GM12878 (cell line): Measurements from ENCODE around the gene PATL2. TPM values are rescaled to one million over a fixed set of nuclear protein-coding genes. Genes with fewer than 3 reads are reported as not detected.

Experiments
- ATAC-seq: fragments of 200-7000 bp; cut with Tn5 transposase; 3 replicates; pipeline ENCODE4 v1.9.1; 2020; ENCODE audit warnings: mild to moderate bottlenecking, moderate library complexity
- BruUV-seq: library from RNA; stranded (reverse); fragments of 400-500 nt; replicated peaks from 2 replicates; lab custom pipeline; 2021; lab: Mats Ljungman, UMichigan
- CTCF ChIA-PET: fragments of 300-600 bp; sonication (Branson Sonifier 250); formaldehyde crosslinking; extraction: SDS; loops from one replicate; lab custom pipeline; 2021; ENCODE audit warnings: inconsistent platforms; lab: Yijun Ruan, JAX
- POLR2A ChIA-PET: fragments of 350-600 bp; formaldehyde crosslinking; extraction: SDS; loops from one replicate; lab custom pipeline; 2021; ENCODE audit warnings: inconsistent platforms; lab: Charles Lee
- RAD21 ChIA-PET: fragments of 300-600 bp; sonication (Branson Sonifier 250); formaldehyde crosslinking; loops from one replicate; lab custom pipeline; 2023; ENCODE audit warnings: antibody characterized with exemption; ENCODE audit not compliant: unreplicated experiment; lab: Charles Lee
- SMC1A ChIA-PET: fragments of 300-600 bp; sonication (Branson Sonifier 250); formaldehyde crosslinking; loops from one replicate; lab custom pipeline; 2023; ENCODE audit not compliant: unreplicated experiment, uncharacterized antibody; lab: Charles Lee
- DNase-seq: peaks from one replicate; pipeline ENCODE4 v3.0.0-alpha.2; 2011; ENCODE audit warnings: low read depth, low spot score
- FAIRE-seq: peaks from 3 replicates; lab custom pipeline; 2011; peaks lifted over from hg19 to GRCh38; lab: Jason Lieb, UNC
- H2AFZ ChIP-seq: 2 replicates; pipeline ENCODE4 v1.6.0; 2011; ENCODE audit warnings: low read depth, low read length, control low read depth; ENCODE audit not compliant: control insufficient read depth
- H3K27ac ChIP-seq: 2 replicates; pipeline ENCODE4 v1.5.1; 2011; ENCODE audit warnings: control low read depth; ENCODE audit not compliant: control insufficient read depth, insufficient read depth
- H3K27me3 ChIP-seq, 2 experiments: replicated peaks in 1 of 2; 2 replicates each; pipeline versions ENCODE4 v1.6.0 to v1.6.1; 2011; ENCODE audit warnings: low read length in 1 of 2; ENCODE audit not compliant: control insufficient read depth in 2 of 2, insufficient read depth in 2 of 2
- H3K36me3 ChIP-seq, 2 experiments: 2 replicates each; pipeline ENCODE4 v1.5.1; 2011; ENCODE audit warnings: low read length in 1 of 2; ENCODE audit not compliant: control insufficient read depth in 2 of 2, insufficient read depth in 2 of 2
- H3K4me1 ChIP-seq: 2 replicates; pipeline ENCODE4 v1.6.1; 2011; ENCODE audit warnings: mild to moderate bottlenecking, low read length, moderate library complexity, mixed read lengths; ENCODE audit not compliant: control insufficient read depth, insufficient read depth
- H3K4me2 ChIP-seq: 2 replicates; pipeline ENCODE4 v1.6.0; 2011; ENCODE audit warnings: control low read depth; ENCODE audit not compliant: control insufficient read depth, insufficient read depth
- H3K4me3 ChIP-seq: fragments of 200-600 bp; sonication (generic); 2 replicates; pipeline ENCODE4 v1.5.1; 2016
- H3K79me2 ChIP-seq: 2 replicates; pipeline ENCODE4 v1.6.0; 2011; ENCODE audit warnings: low read length; ENCODE audit not compliant: control insufficient read depth, insufficient read depth
- H3K9ac ChIP-seq: 2 replicates; pipeline ENCODE4 v1.8.0; 2011; ENCODE audit warnings: low read length, control low read depth, mixed read lengths; ENCODE audit not compliant: control insufficient read depth, insufficient read depth
- H3K9me3 ChIP-seq: replicated peaks from 3 replicates; pipeline ENCODE4 v1.5.1; 2011; ENCODE audit warnings: mild to moderate bottlenecking, low read length; ENCODE audit not compliant: control insufficient read depth, insufficient read depth
- H4K20me1 ChIP-seq: 2 replicates; pipeline ENCODE4 v1.6.0; 2011; ENCODE audit not compliant: control insufficient read depth, insufficient read depth
- BMI1 ChIP-seq: fragments of 450-650 bp; IDR thresholded peaks from 2 replicates; pipeline ENCODE4 v1.6.1; 2016; ENCODE audit warnings: mild to moderate bottlenecking, moderate library complexity, borderline replicate concordance
- BRCA1 ChIP-seq: IDR thresholded peaks from 2 replicates; pipeline ENCODE4 v1.6.1; 2011; ENCODE audit warnings: low read depth, low read length, improper control_type of control experiment
- IRF4 ChIP-seq: IDR thresholded peaks from 2 replicates; pipeline ENCODE4 v1.6.1; 2011; ENCODE audit warnings: low read depth, low read length
- NFIC ChIP-seq: IDR thresholded peaks from 2 replicates; pipeline ENCODE4 v1.6.1; 2012; ENCODE audit warnings: low read depth, mild to moderate bottlenecking, inconsistent platforms, low read length, moderate library complexity
- RB1 ChIP-seq: fragments of 450-650 bp; formaldehyde crosslinking; IDR thresholded peaks from 2 replicates; pipeline ENCODE4 v1.6.1; 2017; ENCODE audit warnings: mild to moderate bottlenecking, borderline replicate concordance
- SMARCA5 ChIP-seq: fragments of 450-650 bp; IDR thresholded peaks from 2 replicates; pipeline ENCODE4 v1.6.1; 2017; ENCODE audit warnings: mild to moderate bottlenecking
- YY1 ChIP-seq: IDR thresholded peaks from 2 replicates; pipeline ENCODE4 v1.6.1; 2011; ENCODE audit warnings: low read depth, mild to moderate bottlenecking, low read length
- ZBED1 ChIP-seq: IDR thresholded peaks from 2 replicates; pipeline ENCODE4 v1.6.1; 2016; ENCODE audit warnings: borderline replicate concordance
- ZNF207 ChIP-seq: fragments of 450-650 bp; IDR thresholded peaks from 2 replicates; pipeline ENCODE4 v1.6.1; 2014; ENCODE audit warnings: antibody characterized with exemption, mild to moderate bottlenecking, borderline replicate concordance
- ZNF217 ChIP-seq: fragments of 450-650 bp; IDR thresholded peaks from 2 replicates; pipeline ENCODE4 v1.6.1; 2017; ENCODE audit warnings: antibody characterized with exemption, mild to moderate bottlenecking
- WGBS: methylation state at CpG from one replicate; pipeline ENCODE4 v1.1.6; 2016; ENCODE audit warnings: low lambda C conversion rate; ENCODE audit not compliant: insufficient replicate concordance, insufficient coverage; ENCODE audit errors: missing lambda C conversion rate; 5-methylcytosine and 5-hydroxymethylcytosine counted together
- in situ Hi-C: fragments of 300-500 bp; cut with MboI; formaldehyde crosslinking; loops from 9 replicates; pipeline ENCODE4 v1.14.3; 2018; ENCODE audit warnings: mixed read lengths
- intact Hi-C: fragments of 100-400 bp; cut with micrococcal nuclease; formaldehyde crosslinking; loops from one replicate; pipeline ENCODE4 v1.14.2; 2022; ENCODE audit not compliant: unreplicated experiment
- polyA plus RNA-seq, 11 experiments: library from polyadenylated mRNA; depleted of rRNA in 4 of 11; unstranded in 6 of 11; stranded (reverse) in 5 of 11; fragments of >200 nt; fragmentation: Nextera tagmentation in 4 of 11; fragmentation: Illumina TruSeq in 1 of 11; extraction: Ambion mirVana in 4 of 11; extraction: Trizol in 1 of 11; gene quantifications; 1 replicate in 1 of 11; 2 replicates in 10 of 11; pipeline versions ENCODE4 v1.2.1 to v1.2.3, GENCODE V29; 2011 to 2016; ENCODE audit warnings: inconsistent platforms in 2 of 11, missing spikeins in 2 of 11, low read depth in 1 of 11
- total RNA-seq, 4 experiments: library from RNA; depleted of rRNA in 3 of 4; stranded (reverse); fragments of >200 nt in 3 of 4; fragmentation: Illumina TruSeq in 1 of 4; extraction: Trizol in 1 of 4; gene quantifications; 2 replicates each; pipeline versions ENCODE4 v1.2.1 to v1.2.3, GENCODE V29; 2013 to 2021
- TF ChIP-seq, protein P1 (sequence below): fragments of 450-650 bp; IDR thresholded peaks from 2 replicates; pipeline ENCODE4 v1.6.1; 2017; ENCODE audit warnings: mild to moderate bottlenecking, low read depth, inconsistent platforms; ENCODE audit not compliant: poor library complexity, severe bottlenecking
- TF ChIP-seq, protein P2 (sequence below): IDR thresholded peaks from 2 replicates; pipeline ENCODE4 v1.6.1; 2012; ENCODE audit warnings: low read depth, low read length, improper control_type of control experiment

The PATL2 gene
- total and polyA plus RNA-seq, 10 of the 15 experiments (the other 5 are each of a cell fraction or from before 2014, with no cell fraction given), result 4.2 to 16.2 (median 12.1) TPM

DNA sequence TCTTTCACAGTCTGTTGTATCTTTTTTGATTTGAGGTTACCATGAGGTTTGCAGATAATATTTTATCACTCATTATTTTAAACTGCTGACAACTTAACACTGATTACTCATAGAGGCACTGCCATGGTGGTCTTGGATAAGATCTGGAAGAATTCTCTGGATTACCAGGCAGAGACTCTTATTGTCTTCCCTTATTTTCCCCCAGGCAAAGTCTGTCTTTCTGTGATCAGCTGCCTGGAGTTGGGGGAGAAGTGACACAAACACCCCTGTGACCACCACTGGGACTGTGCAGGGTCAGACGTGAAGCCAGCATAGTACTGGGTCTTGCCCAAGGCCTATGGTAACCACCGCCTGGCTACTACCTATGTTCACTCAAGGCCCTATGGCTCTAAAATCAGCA is 4.7 kb downstream of the PATL2 start:
- no peak overlapping the region for H3K4me3 ChIP-seq
- H3K4me2 ChIP-seq, result no peak overlapping the region
- intact Hi-C loops, result no loop called here
- no peak for FAIRE-seq
- in situ Hi-C loops, result no loop called here
- H3K27ac ChIP-seq, result no peak overlapping the region
- no peaks in the 10 kb centered on the region for H3K4me1 ChIP-seq
- H3K9me3 ChIP-seq, result peaks cover 5% of the 10 kb centered on the region; the same call in 1 of the 3 replicates
- CTCF ChIA-PET, result interaction anchor here (1.1 to 14.3 kb wide), 5 partner anchors 15 to 42 kb away, joined by 3 to 278 read pairs (median 4); partner anchors contain the start of genes SPG11 and TRIM69
- BruUV-seq, result no TSS peak
- no peaks in the 10 kb centered on the region for H3K27me3 ChIP-seq
- peaks cover 27% of the 10 kb centered on the region for H3K79me2 ChIP-seq
- SMC1A ChIA-PET, result interaction anchor here (1.2 to 19.0 kb wide), 4 partner anchors 23 to 41 kb away, joined by 3 to 637 read pairs (median 63); partner anchors contain the start of genes SPG11 and TRIM69
- H3K9ac ChIP-seq, result no peak overlapping the region
- no peak overlapping the region for H2AFZ ChIP-seq
- TF ChIP-seq YY1, result no peak
- no peak for TF ChIP-seq ZNF217
- no peaks in the 10 kb centered on the region for H4K20me1 ChIP-seq
- POLR2A ChIA-PET, result interaction anchor here (2.0 to 24.8 kb wide), 2 partner anchors 9 to 26 kb away, joined by 6 to 718 read pairs; partner anchors contain the start of gene TRIM69
- RAD21 ChIA-PET, result interaction anchor here (1.0 to 18.4 kb wide), 3 partner anchors 23 to 40 kb away, joined by 3 to 653 read pairs (median 231); partner anchors contain the start of genes SPG11 and TRIM69
- H3K36me3 ChIP-seq, result peaks cover 0 to 2% of the 10 kb centered on the region in 2 experiments; a peak in 1 of 4 replicates
- DNase-seq, result no peak
- ATAC-seq, result no peak
- 96% methylated on average over 2 of the region's 2 CpGs for WGBS

DNA sequence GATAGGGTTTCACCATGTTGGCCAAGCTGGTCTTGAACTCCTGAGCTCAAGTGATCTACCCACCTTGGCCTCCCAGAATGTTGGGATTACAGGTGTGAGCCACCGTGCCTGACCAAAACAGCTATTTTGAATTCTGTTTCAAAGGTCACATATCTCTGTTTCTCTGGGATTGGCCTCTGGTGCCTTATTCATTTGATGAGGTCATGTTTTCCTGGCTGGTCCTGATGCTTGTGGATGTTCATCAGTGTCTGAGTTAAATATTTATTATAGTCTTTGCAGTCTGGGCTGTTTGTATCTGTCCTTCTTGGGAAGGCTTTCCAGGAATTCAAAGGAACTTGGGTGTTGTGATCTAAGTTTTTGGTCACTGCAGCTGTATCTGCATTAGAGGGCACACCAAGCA is 5.1 kb downstream of the PATL2 start:
- in situ Hi-C loops, result no loop called here
- TF ChIP-seq ZBED1 (no peak), IRF4 (no peak), ZNF207 (no peak), BRCA1 (no peak), SMARCA5 (no peak), BMI1 (no peak), RB1 (no peak), NFIC (no peak)
- TF ChIP-seq, protein P1, sequence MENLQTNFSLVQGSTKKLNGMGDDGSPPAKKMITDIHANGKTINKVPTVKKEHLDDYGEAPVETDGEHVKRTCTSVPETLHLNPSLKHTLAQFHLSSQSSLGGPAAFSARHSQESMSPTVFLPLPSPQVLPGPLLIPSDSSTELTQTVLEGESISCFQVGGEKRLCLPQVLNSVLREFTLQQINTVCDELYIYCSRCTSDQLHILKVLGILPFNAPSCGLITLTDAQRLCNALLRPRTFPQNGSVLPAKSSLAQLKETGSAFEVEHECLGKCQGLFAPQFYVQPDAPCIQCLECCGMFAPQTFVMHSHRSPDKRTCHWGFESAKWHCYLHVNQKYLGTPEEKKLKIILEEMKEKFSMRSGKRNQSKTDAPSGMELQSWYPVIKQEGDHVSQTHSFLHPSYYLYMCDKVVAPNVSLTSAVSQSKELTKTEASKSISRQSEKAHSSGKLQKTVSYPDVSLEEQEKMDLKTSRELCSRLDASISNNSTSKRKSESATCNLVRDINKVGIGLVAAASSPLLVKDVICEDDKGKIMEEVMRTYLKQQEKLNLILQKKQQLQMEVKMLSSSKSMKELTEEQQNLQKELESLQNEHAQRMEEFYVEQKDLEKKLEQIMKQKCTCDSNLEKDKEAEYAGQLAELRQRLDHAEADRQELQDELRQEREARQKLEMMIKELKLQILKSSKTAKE, result no peak
- TF ChIP-seq, protein P2, sequence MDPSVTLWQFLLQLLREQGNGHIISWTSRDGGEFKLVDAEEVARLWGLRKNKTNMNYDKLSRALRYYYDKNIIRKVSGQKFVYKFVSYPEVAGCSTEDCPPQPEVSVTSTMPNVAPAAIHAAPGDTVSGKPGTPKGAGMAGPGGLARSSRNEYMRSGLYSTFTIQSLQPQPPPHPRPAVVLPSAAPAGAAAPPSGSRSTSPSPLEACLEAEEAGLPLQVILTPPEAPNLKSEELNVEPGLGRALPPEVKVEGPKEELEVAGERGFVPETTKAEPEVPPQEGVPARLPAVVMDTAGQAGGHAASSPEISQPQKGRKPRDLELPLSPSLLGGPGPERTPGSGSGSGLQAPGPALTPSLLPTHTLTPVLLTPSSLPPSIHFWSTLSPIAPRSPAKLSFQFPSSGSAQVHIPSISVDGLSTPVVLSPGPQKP, result no peak

More for the DNA sequence above, 5.1 kb downstream of the PATL2 start:
- BruUV-seq, result no TSS peak
- CTCF ChIA-PET, result interaction anchor here (0.7 to 14.3 kb wide), 8 partner anchors 10 to 458 kb away, joined by 3 to 278 read pairs (median 4); partner anchors contain the start of genes SORD, SPG11 and TRIM69
- no peaks in the 10 kb centered on the region for H4K20me1 ChIP-seq
- no peak for DNase-seq
- peaks cover 24% of the 10 kb centered on the region for H3K79me2 ChIP-seq
- WGBS, result 100% methylated on average over 1 of the region's 1 CpG
- no peak for FAIRE-seq
- RAD21 ChIA-PET, result interaction anchor here (14.2 to 18.4 kb wide), 2 partner anchors 23 to 39 kb away, joined by 231 to 653 read pairs; partner anchors contain the start of genes SPG11 and TRIM69
- H3K27ac ChIP-seq, result no peak overlapping the region
- no peaks in the 10 kb centered on the region for H3K27me3 ChIP-seq
- POLR2A ChIA-PET, result interaction anchor here (2.0 to 24.8 kb wide), 2 partner anchors 8 to 26 kb away, joined by 6 to 718 read pairs; partner anchors contain the start of gene TRIM69
- no peak overlapping the region for H2AFZ ChIP-seq
- peaks cover 5% of the 10 kb centered on the region; the same call in 1 of the 3 replicates for H3K9me3 ChIP-seq
- ATAC-seq, result no peak
- H3K36me3 ChIP-seq, result peaks cover 0 to 2% of the 10 kb centered on the region in 2 experiments; a peak in 1 of 4 replicates
- no peak overlapping the region for H3K4me2 ChIP-seq
- intact Hi-C loops, result no loop called here
- no peak overlapping the region for H3K4me3 ChIP-seq
- SMC1A ChIA-PET, result interaction anchor here (0.7 to 19.0 kb wide), 7 partner anchors 15 to 121 kb away, joined by 3 to 637 read pairs (median 3); partner anchors contain the start of genes SPG11 and TRIM69
- no peaks in the 10 kb centered on the region for H3K4me1 ChIP-seq
- no peak overlapping the region for H3K9ac ChIP-seq
